Astrocyte of the cerebellum (primary cell): ENCODE data around the gene CKS1B.
A peak's percentile ranks its signal among the peaks of the same experiment; 100 is the strongest.

Experiments used
- DNase-seq: peaks from one replicate; pipeline ENCODE4 v3.0.0-alpha.2; 2011; ENCODE audit warnings: low read depth
- H3K4me3 ChIP-seq: 2 replicates; pipeline ENCODE4 v1.5.1; 2011; ENCODE audit warnings: mild to moderate bottlenecking, low read depth, low read length, moderate library complexity
- in situ Hi-C: cut with HindIII; loops from 2 replicates; pipeline ENCODE4 v1.10.0; 2017; ENCODE audit warnings: low sequenced_read_pairs
- TF ChIP-seq, protein P1 (sequence below): IDR thresholded peaks from 2 replicates; pipeline ENCODE4 v1.5.1; 2012; ENCODE audit warnings: low read length, low read depth, moderate library complexity, mild to moderate bottlenecking; ENCODE audit errors: missing control alignments

CKS1B gene

GRCh38 chr1:154974102-154974807 lies at the start of gene CKS1B:
TSS of gene CKS1B (plus strand) at chr1:154974681. CDS start at chr1:154974746, 65 bp downstream.
- DNase-seq, result peak; percentile 100
- peak within 1 kb of the TSS; percentile 55 for H3K4me3 ChIP-seq
- in situ Hi-C loops, result no loop called here
- TF ChIP-seq, protein P1, sequence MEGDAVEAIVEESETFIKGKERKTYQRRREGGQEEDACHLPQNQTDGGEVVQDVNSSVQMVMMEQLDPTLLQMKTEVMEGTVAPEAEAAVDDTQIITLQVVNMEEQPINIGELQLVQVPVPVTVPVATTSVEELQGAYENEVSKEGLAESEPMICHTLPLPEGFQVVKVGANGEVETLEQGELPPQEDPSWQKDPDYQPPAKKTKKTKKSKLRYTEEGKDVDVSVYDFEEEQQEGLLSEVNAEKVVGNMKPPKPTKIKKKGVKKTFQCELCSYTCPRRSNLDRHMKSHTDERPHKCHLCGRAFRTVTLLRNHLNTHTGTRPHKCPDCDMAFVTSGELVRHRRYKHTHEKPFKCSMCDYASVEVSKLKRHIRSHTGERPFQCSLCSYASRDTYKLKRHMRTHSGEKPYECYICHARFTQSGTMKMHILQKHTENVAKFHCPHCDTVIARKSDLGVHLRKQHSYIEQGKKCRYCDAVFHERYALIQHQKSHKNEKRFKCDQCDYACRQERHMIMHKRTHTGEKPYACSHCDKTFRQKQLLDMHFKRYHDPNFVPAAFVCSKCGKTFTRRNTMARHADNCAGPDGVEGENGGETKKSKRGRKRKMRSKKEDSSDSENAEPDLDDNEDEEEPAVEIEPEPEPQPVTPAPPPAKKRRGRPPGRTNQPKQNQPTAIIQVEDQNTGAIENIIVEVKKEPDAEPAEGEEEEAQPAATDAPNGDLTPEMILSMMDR, result no peak

DNA sequence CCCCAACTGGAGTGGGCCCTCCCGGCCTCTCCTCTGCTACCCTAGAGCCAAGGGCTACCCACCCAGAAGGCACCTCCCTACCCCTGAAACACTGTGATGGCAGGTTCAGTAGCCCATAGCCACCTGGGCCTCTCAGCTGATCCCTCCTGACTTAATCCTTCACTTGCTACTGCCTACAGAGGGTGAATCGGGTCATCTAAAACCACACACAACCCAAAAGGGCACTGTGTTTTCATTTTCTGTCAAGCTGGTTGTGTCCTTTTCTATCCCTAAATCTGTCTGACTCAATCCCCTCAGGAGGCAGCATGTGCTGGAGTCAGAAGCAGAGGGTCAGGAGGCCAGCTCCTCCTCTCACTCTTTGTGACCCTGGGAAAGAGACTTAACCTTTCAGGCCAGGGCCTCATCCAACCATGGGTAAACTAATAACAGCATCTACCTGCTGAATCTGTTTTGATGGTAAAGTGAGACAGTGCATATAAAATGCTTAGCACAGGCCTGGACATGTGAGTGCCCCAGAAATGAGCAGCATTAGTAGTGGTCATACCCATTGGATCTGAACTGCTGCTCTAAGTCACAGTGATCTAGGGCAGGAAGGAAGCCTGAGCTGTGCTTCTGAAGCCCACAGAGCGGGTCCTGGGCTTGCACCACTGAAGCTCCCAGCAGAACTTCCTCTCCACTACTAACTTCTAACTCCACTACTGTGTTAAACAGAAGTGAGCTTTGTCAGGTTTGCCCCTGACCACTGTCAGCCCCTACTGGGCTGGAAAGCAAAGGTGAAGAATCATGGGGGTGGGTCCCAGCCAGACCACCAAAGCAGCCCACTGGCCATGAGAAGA lies 48.9 kb upstream of the CKS1B start:
- H3K4me3 ChIP-seq, result no peak overlapping the region
- in situ Hi-C loops, result no loop called here
- TF ChIP-seq, protein P1, result no peak
- no peak for DNase-seq

- DNase-seq, result no peak
- in situ Hi-C loops, result no loop called here
- TF ChIP-seq, protein P1, result no peak
- H3K4me3 ChIP-seq, result no peak overlapping the region
These were observed 48.3 kb upstream of the CKS1B start for GRCh38 chr1:154926201-154926600.

DNA sequence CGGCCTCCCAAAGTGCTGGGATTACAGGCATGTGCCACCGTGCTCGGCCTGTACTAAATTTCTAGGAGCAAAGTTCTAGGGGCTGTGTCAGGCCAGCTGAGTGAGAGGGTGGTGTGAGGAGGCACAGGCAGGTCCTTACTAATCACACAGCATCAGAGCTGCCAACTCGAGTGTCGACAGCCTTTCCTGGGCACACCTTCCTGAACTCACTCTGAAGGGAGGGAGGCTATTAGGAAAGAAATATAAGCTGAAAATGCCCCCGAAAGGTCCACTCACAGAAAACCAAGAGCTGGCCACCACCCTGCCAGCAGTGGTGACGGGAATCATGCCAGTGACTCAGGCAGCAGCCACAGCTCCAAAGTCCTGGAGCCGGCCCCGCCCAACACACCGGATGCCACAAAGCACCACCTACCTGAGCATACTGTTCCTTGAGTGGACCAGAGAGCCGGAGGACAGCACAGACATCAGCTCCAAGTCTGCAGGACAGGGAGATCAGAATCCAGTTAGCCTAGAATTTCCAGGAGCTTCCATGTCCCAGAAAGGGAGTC lies 42.5 kb upstream of the CKS1B start:
- in situ Hi-C loops, result no loop called here
- TF ChIP-seq, protein P1, result no peak
- H3K4me3 ChIP-seq, result no peak overlapping the region
- DNase-seq, result no peak

GRCh38 chr1:154934358-154934948 lies 40.0 kb upstream of the CKS1B start:
- H3K4me3 ChIP-seq, result no peak overlapping the region
- DNase-seq, result no peak
- in situ Hi-C loops, result no loop called here
- TF ChIP-seq, protein P1, result no peak
